ENCODE measurements around the gene C6.

GRCh38 chr5:41181691-41182564, 31.4 kb downstream of the C6 start:
- TF ChIP-seq CTCF (IDR thresholded peaks at IDR 0.05) (no peak), EP300 (IDR thresholded peaks at IDR 0.05) (no peak)

Measured in stomach (tissue), 4 donors.